ENCODE measurements around the gene PTPN5. TPM values are rescaled to one million over a fixed set of nuclear protein-coding genes. Genes with fewer than 3 reads are reported as not detected.

Gene PTPN5
- total RNA-seq, 4 donors from 2014 or later: under 0.01 to 3.2 (median 0.79) TPM

- DNase-seq: no peak
- no peak for TF ChIP-seq POLR2A (IDR thresholded peaks at IDR 0.05)
- no peak for TF ChIP-seq CTCF (IDR thresholded peaks at IDR 0.05)
- Histone ChIP-seq H3K9me3 (no peaks in the 10 kb centered on the region), H3K4me1 (peaks cover 0 to 7% of the 10 kb centered on the region in 2 donors), H3K36me3 (no peaks in the 10 kb centered on the region), H3K4me3 (peak overlapping the region in 1 of 2 donors; percentile 58), H3K27me3 (no peaks in the 10 kb centered on the region), H3K27ac (peak overlapping the region; percentile 72 to 88)
- intact Hi-C loops (cut with DNase I; ENCODE audit: low total_unique reads): no loop called here
Observed at GRCh38 chr11:18722293-18722637, 69.3 kb downstream of the PTPN5 start.

DNA sequence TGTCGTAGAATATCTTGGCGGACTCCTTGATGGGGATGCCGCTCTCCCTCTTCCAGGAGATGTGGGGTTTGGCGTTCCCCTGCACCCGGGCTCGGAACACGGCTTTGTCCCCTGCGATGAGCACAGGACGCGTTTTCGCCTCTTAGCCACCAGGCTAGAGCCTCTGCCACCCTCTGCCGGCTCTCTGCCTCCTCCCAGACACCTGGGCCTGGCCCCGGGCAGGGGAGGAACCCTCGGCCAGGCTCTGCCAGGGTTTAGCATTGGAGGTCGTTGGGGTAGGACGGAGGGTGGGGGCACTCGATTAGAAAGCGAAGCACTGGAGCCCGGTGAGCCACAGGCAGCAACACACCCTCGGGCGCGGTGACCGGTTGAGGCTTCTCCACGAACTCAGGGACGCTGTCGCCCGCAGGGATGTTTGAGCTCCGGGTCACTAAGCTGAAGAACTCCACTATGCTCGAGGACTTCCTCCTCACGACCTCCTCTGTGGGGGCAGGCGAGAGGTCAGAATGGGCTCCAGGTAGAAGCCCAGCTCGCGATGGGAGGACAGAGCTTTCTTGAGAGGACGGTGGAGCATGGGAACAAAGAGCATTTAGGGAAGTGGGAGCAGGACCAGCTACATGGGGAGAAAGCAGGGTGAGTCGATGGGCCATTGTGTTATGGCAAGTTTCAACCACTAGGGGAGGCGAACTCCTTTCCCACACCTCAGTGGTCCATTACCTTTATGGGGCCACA is 69.9 kb downstream of the PTPN5 start:
- H3K36me3 ChIP-seq: no peaks in the 10 kb centered on the region
- peaks cover 0 to 7% of the 10 kb centered on the region in 2 donors for H3K4me1 ChIP-seq
- DNase-seq: peak; percentile 34 to 37
- no peaks in the 10 kb centered on the region for H3K27me3 ChIP-seq
- no peaks in the 10 kb centered on the region for H3K9me3 ChIP-seq
- TF ChIP-seq CTCF (IDR thresholded peaks at IDR 0.05) (peak; percentile 54 to 77 (median 63)), POLR2A (IDR thresholded peaks at IDR 0.05) (no peak)
- intact Hi-C loops (cut with DNase I; ENCODE audit: low total_unique reads): no loop called here
- H3K4me3 ChIP-seq: peak overlapping the region; percentile 55 to 58
- peak overlapping the region; percentile 72 to 88 for H3K27ac ChIP-seq

DNA sequence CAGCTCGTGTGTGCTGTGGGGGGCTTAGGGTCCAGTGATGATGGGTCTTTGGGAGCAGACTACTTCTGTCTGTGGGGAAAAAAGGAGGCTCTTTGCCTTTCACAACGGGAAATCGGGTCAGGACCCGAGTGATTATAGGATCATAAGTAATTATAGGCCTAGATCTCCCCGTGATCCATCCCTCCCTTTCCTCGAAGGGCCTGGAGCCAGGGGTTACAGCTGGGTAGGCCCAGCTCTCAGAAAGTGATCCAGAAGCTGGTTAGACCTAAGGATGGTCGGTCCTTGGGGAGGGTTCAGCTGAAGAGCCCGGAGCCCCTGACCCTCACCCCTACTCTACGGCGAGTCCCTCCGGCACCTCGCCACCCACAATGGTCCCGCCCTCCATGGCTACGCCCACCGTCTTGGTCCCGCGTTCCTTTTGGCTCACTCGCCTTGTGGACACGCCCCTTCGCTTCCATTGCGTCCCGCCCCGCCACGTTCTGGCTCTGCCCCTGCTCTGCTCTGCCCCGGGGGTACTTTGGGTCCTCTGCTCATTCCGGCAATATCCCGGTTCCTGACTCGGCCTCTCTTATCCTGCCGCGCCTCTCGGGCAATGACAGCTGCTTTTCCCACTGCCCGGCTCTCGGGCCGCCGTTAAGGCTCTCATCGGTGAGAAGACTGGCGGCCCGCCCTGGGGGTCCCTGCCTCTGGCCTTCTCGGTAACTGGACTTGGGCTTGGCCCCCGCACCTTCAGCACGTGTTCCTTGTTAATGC is 70.6 kb downstream of the PTPN5 start:
- Histone ChIP-seq H3K27ac (peak overlapping the region; percentile 72 to 88), H3K27me3 (no peaks in the 10 kb centered on the region), H3K9me3 (no peaks in the 10 kb centered on the region), H3K36me3 (no peaks in the 10 kb centered on the region), H3K4me1 (peaks cover 0 to 7% of the 10 kb centered on the region in 2 donors), H3K4me3 (peak overlapping the region; percentile 55 to 58)
- TF ChIP-seq CTCF (IDR thresholded peaks at IDR 0.05) (no peak), POLR2A (IDR thresholded peaks at IDR 0.05) (peak in 1 of 2 donors; percentile 38)
- intact Hi-C loops (cut with DNase I; ENCODE audit: low total_unique reads): no loop called here
- DNase-seq: peak; percentile 86 to 89

GRCh38 chr11:18720091-18720807 is 71.3 kb downstream of the PTPN5 start:
- H3K4me3 ChIP-seq: peak overlapping the region in 1 of 2 donors; percentile 55
- DNase-seq: peak in 1 of 2 donors; percentile 28
- H3K4me1 ChIP-seq: peaks cover 0 to 7% of the 10 kb centered on the region in 2 donors
- H3K9me3 ChIP-seq: no peaks in the 10 kb centered on the region
- H3K27me3 ChIP-seq: no peaks in the 10 kb centered on the region
- TF ChIP-seq POLR2A (IDR thresholded peaks at IDR 0.05): no peak
- no peak for TF ChIP-seq CTCF (IDR thresholded peaks at IDR 0.05)
- H3K27ac ChIP-seq: peak overlapping the region; percentile 72 to 88
- H3K36me3 ChIP-seq: no peaks in the 10 kb centered on the region
- intact Hi-C loops (cut with DNase I; ENCODE audit: low total_unique reads): no loop called here
